Nephron progenitor cell (in vitro differentiated cells): ENCODE measurements around the gene CCDC7.
"Not testable (repeated sequence)": the region's sequence is repeated elsewhere in the genome, so short reads cannot be mapped to it uniquely, and the experiment has no call there.

Experiments used
- DNase-seq: peaks from one replicate; pipeline ENCODE4 v3.0.0; 2021
- H3K27ac Mint-ChIP-seq: 2 replicates; pipeline ENCODE4 v1.8.0; 2021; ENCODE audit warnings: mild to moderate bottlenecking, moderate library complexity, mixed read lengths
- H3K27me3 Mint-ChIP-seq: 2 replicates; pipeline ENCODE4 v1.8.0; 2021; ENCODE audit warnings: mild to moderate bottlenecking, low read depth, mixed read lengths; ENCODE audit not compliant: poor library complexity
- H3K36me3 Mint-ChIP-seq: 2 replicates; pipeline ENCODE4 v1.8.0; 2021; ENCODE audit warnings: low read depth, mixed read lengths
- H3K4me1 Mint-ChIP-seq: 2 replicates; pipeline ENCODE4 v1.8.0; 2021; ENCODE audit warnings: mixed read lengths
- H3K4me3 Mint-ChIP-seq: 2 replicates; pipeline ENCODE4 v1.8.0; 2021; ENCODE audit warnings: mild to moderate bottlenecking, moderate library complexity, mixed read lengths
- H3K9me3 Mint-ChIP-seq: 2 replicates; pipeline ENCODE4 v1.8.0; 2021; ENCODE audit warnings: mild to moderate bottlenecking, moderate library complexity, mixed read lengths
- CTCF ChIP-seq: fragments of 200-600 bp; sonication (generic); IDR thresholded peaks from 2 replicates; pipeline ENCODE4 v1.5.0; 2021; ENCODE audit warnings: antibody characterized with exemption

Gene CCDC7

GRCh38 chr10:32501906-32502305 lies 56.0 kb downstream of the CCDC7 start:
- peaks cover 9% of the 10 kb centered on the region for H3K4me1 Mint-ChIP-seq
- H3K27me3 Mint-ChIP-seq: peaks cover 9% of the 10 kb centered on the region
- DNase-seq: peak; percentile 37
- H3K4me3 Mint-ChIP-seq: no peak overlapping the region
- H3K36me3 Mint-ChIP-seq: peaks cover 55% of the 10 kb centered on the region
- peaks cover 84% of the 10 kb centered on the region for H3K9me3 Mint-ChIP-seq
- peak overlapping the region; percentile 51 for H3K27ac Mint-ChIP-seq
- no peak for TF ChIP-seq CTCF

- not testable (repeated sequence) for H3K4me3 Mint-ChIP-seq, H3K27ac Mint-ChIP-seq, DNase-seq, H3K27me3 Mint-ChIP-seq, H3K4me1 Mint-ChIP-seq
- H3K36me3 Mint-ChIP-seq: peaks cover 53% of the 10 kb centered on the region
- H3K9me3 Mint-ChIP-seq: peaks cover 75% of the 10 kb centered on the region
Observed at GRCh38 chr10:32505762-32506420, 60.0 kb downstream of the CCDC7 start.

GRCh38 chr10:32511599-32511998 lies 65.7 kb downstream of the CCDC7 start:
- no peaks in the 10 kb centered on the region for H3K27me3 Mint-ChIP-seq
- H3K36me3 Mint-ChIP-seq: peaks cover 13% of the 10 kb centered on the region
- no peak for DNase-seq
- no peak overlapping the region for H3K27ac Mint-ChIP-seq
- H3K4me3 Mint-ChIP-seq: no peak overlapping the region
- no peaks in the 10 kb centered on the region for H3K4me1 Mint-ChIP-seq
- TF ChIP-seq CTCF: no peak
- peaks cover 26% of the 10 kb centered on the region for H3K9me3 Mint-ChIP-seq

- H3K27ac Mint-ChIP-seq: no peak overlapping the region
Observed at GRCh38 chr10:32516567-32517495, 70.9 kb downstream of the CCDC7 start.

GRCh38 chr10:32530231-32530630 lies 84.3 kb downstream of the CCDC7 start:
- DNase-seq: no peak
- Mint-ChIP-seq H3K27me3 (peaks cover 10% of the 10 kb centered on the region), H3K36me3 (peaks cover 5% of the 10 kb centered on the region), H3K4me3 (no peak overlapping the region), H3K27ac (no peak overlapping the region), H3K9me3 (peaks cover 21% of the 10 kb centered on the region), H3K4me1 (no peaks in the 10 kb centered on the region)
- no peak for TF ChIP-seq CTCF

More at GRCh38 chr10:32516567-32517495, 70.9 kb downstream of the CCDC7 start:
- peaks cover 5% of the 10 kb centered on the region for H3K36me3 Mint-ChIP-seq
- H3K9me3 Mint-ChIP-seq: peaks cover 23% of the 10 kb centered on the region
- no peak for DNase-seq
- H3K4me1 Mint-ChIP-seq: no peaks in the 10 kb centered on the region
- H3K27me3 Mint-ChIP-seq: peaks cover 3% of the 10 kb centered on the region
- no peak for TF ChIP-seq CTCF
- no peak overlapping the region for H3K4me3 Mint-ChIP-seq

GRCh38 chr10:32538256-32538655 lies 92.3 kb downstream of the CCDC7 start:
- DNase-seq: no peak
- Mint-ChIP-seq H3K4me1 (no peaks in the 10 kb centered on the region), H3K27ac (no peak overlapping the region), H3K36me3 (peaks cover 5% of the 10 kb centered on the region), H3K9me3 (peaks cover 22% of the 10 kb centered on the region), H3K4me3 (no peak overlapping the region), H3K27me3 (peaks cover 7% of the 10 kb centered on the region)
- TF ChIP-seq CTCF: no peak
